KMS-11 (cell line): ENCODE results near the gene JAKMIP1.

Experiments used
- H2AFZ ChIP-seq: fragments of 200-600 bp; sonication (generic); 2 replicates; pipeline ENCODE4 v1.6.1; 2016; ENCODE audit warnings: antibody characterized with exemption, mixed run types, low read depth
- H3K27ac ChIP-seq: fragments of 200-600 bp; sonication (generic); 2 replicates; pipeline ENCODE4 v1.6.1; 2016; ENCODE audit warnings: mild to moderate bottlenecking, mixed run types
- H3K27me3 ChIP-seq: fragments of 200-600 bp; sonication (generic); 2 replicates; pipeline ENCODE4 v1.6.1; 2017; ENCODE audit warnings: mild to moderate bottlenecking, low read depth, mixed run types, moderate library complexity; ENCODE audit not compliant: insufficient read depth
- H3K36me3 ChIP-seq: fragments of 200-600 bp; sonication (generic); 2 replicates; pipeline ENCODE4 v1.6.1; 2017; ENCODE audit warnings: mild to moderate bottlenecking, mixed run types; ENCODE audit not compliant: insufficient read depth
- H3K4me1 ChIP-seq: fragments of 200-600 bp; sonication (generic); 2 replicates; pipeline ENCODE4 v1.6.1; 2016; ENCODE audit warnings: mild to moderate bottlenecking, low read depth, mixed run types; ENCODE audit not compliant: poor library complexity, severe bottlenecking
- H3K4me2 ChIP-seq: fragments of 200-600 bp; sonication (generic); 2 replicates; pipeline ENCODE4 v1.7.0; 2016; ENCODE audit warnings: mild to moderate bottlenecking, mixed run types
- H3K4me3 ChIP-seq: fragments of 200-600 bp; sonication (generic); IDR thresholded peaks from 2 replicates; pipeline ENCODE4 v1.6.1; 2017; ENCODE audit warnings: low read depth, low read length, mixed read lengths; ENCODE audit not compliant: insufficient read depth
- H3K79me2 ChIP-seq: fragments of 200-600 bp; sonication (generic); 2 replicates; pipeline ENCODE4 v1.6.1; 2016; ENCODE audit warnings: low read depth, mixed run types; ENCODE audit not compliant: insufficient read depth
- H3K9ac ChIP-seq: fragments of 200-600 bp; sonication (generic); 2 replicates; pipeline ENCODE4 v1.6.1; 2016; ENCODE audit warnings: mild to moderate bottlenecking, mixed run types
- H4K20me1 ChIP-seq: fragments of 200-600 bp; sonication (generic); 2 replicates; pipeline ENCODE4 v1.6.1; 2016; ENCODE audit warnings: mild to moderate bottlenecking, mixed run types; ENCODE audit not compliant: insufficient read depth
- TF ChIP-seq, protein P1 (sequence below): fragments of 200-600 bp; sonication (generic); conservative IDR thresholded peaks from 2 replicates; pipeline ENCODE4 v1.6.1; 2017; ENCODE audit warnings: low read depth, mild to moderate bottlenecking, antibody characterized with exemption, low read length, moderate library complexity, mixed read lengths

JAKMIP1 gene

DNA sequence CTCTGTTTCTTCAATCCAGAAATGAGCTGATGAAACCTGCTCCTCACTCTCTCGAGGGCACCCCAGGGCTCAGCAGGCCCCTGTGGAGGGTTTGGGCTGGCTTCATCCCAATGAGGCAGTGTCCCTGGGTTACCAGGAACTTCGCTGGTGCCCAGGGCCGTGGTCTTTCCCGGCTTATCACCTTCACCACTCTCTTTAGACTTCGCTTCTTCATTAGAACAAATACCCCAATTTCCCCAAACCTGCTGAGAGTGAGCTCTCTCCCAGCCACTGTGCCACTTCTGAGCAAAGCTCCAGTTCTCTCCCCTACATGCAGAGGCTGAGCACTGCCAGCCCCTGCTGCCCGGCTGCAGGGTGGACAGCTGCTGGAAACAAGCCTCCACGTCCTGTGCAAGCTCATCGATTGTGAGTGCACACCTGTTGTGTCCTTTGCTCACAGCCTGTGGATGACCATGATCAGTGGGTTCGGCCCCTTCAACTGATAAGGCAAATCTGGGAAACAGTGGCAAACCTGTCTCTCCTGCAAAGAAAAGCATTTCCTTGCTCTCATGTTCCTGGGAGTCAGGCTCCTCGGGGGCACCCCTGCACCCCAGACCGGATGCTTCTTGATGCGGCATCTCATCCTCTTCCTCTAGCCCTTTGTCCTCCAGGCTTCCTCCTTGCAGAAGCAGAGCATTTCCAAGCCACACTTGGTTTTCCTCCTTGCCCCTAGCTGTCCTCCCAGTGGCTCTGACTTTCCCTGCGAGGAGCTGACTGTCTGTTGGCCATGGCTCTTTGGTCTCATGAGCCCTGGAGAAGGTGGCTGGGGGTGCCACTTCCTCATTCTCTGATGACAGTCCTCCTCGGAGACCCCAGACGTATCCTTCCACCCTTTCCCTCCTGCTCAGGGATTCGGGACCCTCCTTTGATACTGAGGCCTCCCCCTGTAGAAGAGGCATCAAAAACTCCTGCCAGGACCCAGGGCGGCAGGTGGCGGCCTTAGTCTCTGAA is 210.8 kb downstream of the JAKMIP1 start:
- no peaks in the 10 kb centered on the region for H3K4me1 ChIP-seq
- no peak overlapping the region for H3K4me2 ChIP-seq
- H3K9ac ChIP-seq, result no peak overlapping the region

DNA sequence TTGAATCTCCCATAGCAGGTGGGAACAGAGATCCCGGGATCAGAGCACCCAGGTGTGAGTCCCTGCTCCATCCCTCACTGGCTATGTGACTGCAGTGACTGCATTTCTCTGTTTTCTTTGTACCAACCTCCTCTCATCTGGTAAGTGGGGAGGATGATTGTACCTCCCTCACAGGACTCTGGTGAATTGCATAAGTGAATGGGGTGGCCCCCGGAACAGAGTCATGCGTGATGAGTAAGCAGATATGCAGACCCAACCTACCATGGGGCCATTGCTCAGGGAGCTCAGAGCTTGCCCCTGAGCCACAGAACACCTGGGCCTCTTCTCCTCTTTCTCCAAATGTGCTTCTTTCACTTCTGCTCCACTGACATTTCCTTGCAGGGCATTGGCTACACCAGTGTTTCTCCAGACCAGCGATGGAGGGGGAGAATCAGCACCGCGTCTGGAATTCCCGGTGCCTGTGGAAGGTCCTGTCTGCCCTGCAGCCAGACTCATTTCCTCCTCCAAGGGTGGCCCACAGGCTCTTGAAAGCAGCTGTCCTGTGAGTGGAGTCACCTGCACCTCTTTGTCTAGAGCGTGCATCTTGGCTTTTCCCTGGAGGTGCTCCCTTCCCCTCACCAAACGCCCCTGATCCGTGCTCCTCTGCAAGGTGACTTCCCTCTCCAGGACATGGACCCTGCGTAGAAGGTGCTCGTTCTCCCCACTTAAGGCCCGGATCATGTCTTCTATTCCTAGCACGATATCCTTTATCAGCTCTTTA is 212.1 kb downstream of the JAKMIP1 start:
- Histone ChIP-seq H3K79me2 (no peaks in the 10 kb centered on the region), H4K20me1 (no peaks in the 10 kb centered on the region), H3K36me3 (no peaks in the 10 kb centered on the region), H3K4me1 (no peaks in the 10 kb centered on the region), H3K9ac (no peak overlapping the region), H3K27me3 (no peaks in the 10 kb centered on the region), H3K4me3 (no peak overlapping the region), H2AFZ (no peak overlapping the region), H3K27ac (no peak overlapping the region), H3K4me2 (no peak overlapping the region)
- TF ChIP-seq, protein P1, sequence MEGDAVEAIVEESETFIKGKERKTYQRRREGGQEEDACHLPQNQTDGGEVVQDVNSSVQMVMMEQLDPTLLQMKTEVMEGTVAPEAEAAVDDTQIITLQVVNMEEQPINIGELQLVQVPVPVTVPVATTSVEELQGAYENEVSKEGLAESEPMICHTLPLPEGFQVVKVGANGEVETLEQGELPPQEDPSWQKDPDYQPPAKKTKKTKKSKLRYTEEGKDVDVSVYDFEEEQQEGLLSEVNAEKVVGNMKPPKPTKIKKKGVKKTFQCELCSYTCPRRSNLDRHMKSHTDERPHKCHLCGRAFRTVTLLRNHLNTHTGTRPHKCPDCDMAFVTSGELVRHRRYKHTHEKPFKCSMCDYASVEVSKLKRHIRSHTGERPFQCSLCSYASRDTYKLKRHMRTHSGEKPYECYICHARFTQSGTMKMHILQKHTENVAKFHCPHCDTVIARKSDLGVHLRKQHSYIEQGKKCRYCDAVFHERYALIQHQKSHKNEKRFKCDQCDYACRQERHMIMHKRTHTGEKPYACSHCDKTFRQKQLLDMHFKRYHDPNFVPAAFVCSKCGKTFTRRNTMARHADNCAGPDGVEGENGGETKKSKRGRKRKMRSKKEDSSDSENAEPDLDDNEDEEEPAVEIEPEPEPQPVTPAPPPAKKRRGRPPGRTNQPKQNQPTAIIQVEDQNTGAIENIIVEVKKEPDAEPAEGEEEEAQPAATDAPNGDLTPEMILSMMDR, result no peak

More for the DNA sequence above, 210.8 kb downstream of the JAKMIP1 start:
- H3K27me3 ChIP-seq, result no peaks in the 10 kb centered on the region
- H4K20me1 ChIP-seq, result no peaks in the 10 kb centered on the region
- no peak overlapping the region for H3K4me3 ChIP-seq
- H3K36me3 ChIP-seq, result no peaks in the 10 kb centered on the region
- TF ChIP-seq, protein P1, result no peak
- no peaks in the 10 kb centered on the region for H3K79me2 ChIP-seq
- no peak overlapping the region for H3K27ac ChIP-seq
- H2AFZ ChIP-seq, result no peak overlapping the region

DNA sequence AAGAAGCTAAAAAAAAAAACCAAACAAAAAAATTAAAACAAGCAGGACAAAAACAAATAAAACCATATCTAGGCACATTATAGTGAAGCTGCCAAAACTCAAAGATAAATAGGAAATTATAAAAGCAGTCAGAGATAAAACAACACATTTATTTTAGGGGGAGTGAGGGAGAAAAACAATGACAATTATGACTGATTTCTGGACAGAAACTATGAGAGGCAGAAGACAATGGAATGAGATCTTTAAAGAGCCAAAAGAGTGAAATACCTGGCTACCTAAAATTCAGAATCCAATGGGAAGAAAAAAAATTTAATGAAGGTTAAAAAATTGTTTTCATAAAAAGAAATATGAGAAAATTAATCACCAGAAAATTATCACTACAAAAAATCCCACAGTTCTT is 215.5 kb downstream of the JAKMIP1 start:
- Histone ChIP-seq H3K4me3 (no peak overlapping the region), H3K27ac (no peak overlapping the region), H3K4me1 (no peaks in the 10 kb centered on the region), H3K27me3 (no peaks in the 10 kb centered on the region), H3K4me2 (no peak overlapping the region), H2AFZ (no peak overlapping the region), H3K36me3 (no peaks in the 10 kb centered on the region), H4K20me1 (no peaks in the 10 kb centered on the region), H3K9ac (no peak overlapping the region), H3K79me2 (no peaks in the 10 kb centered on the region)
- TF ChIP-seq, protein P1, result no peak

DNA sequence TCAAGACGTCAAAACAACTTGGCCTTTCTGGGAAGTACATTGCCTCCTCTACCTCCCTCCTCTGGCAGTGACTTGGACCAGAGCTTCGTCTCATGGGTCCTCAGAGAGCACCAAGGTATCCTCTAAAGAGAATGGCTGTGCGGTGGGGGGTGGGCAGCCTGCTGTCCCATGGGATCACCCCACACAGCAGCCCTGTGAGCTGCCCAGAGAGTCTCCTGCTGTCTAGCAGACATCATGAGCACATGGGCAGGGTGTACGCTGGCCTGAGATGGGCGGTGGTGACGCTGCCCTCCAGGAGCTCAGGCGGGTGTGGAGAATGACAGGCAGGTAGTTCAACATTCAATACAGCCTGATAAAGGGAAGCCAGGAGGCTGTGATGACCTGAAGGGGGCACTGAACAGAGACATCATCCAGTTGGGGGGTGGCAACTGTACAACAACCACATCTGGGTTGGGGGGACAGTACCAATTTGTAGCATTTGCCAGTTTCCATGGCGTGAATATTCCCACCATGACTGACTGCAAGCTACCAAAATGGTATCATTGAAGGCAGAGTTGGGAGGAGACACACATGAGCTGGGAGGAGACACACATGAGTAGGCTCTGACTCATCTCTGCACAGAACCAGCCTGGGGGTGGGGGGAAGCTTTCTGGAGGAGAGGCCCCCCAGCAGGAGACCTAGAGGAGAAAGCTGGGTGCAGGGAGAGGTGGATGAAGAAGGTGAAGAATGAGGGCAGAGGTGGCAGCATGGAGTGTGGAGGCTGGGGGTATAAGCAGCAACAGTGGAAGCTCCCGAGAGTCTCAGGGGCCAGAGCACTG is 218.0 kb downstream of the JAKMIP1 start:
- Histone ChIP-seq H4K20me1 (no peaks in the 10 kb centered on the region), H3K79me2 (no peaks in the 10 kb centered on the region), H3K27ac (no peak overlapping the region), H2AFZ (no peak overlapping the region), H3K4me1 (no peaks in the 10 kb centered on the region), H3K4me3 (no peak overlapping the region), H3K9ac (no peak overlapping the region), H3K36me3 (no peaks in the 10 kb centered on the region), H3K4me2 (no peak overlapping the region), H3K27me3 (no peaks in the 10 kb centered on the region)
- TF ChIP-seq, protein P1, result no peak
